GM21526 (cell line): ENCODE data around the gene MSRB1.
"Not testable (repeated sequence)": the region's sequence is repeated elsewhere in the genome, so short reads cannot be mapped to it uniquely, and the experiment has no call there.

ENCODE experiments used
- ATAC-seq: cut with Tn5 transposase; IDR thresholded peaks from one replicate; pipeline ENCODE4 v1.9.1; 2021; ENCODE audit warnings: moderate library complexity; ENCODE audit not compliant: unreplicated experiment, low FRiP score

MSRB1 gene

DNA sequence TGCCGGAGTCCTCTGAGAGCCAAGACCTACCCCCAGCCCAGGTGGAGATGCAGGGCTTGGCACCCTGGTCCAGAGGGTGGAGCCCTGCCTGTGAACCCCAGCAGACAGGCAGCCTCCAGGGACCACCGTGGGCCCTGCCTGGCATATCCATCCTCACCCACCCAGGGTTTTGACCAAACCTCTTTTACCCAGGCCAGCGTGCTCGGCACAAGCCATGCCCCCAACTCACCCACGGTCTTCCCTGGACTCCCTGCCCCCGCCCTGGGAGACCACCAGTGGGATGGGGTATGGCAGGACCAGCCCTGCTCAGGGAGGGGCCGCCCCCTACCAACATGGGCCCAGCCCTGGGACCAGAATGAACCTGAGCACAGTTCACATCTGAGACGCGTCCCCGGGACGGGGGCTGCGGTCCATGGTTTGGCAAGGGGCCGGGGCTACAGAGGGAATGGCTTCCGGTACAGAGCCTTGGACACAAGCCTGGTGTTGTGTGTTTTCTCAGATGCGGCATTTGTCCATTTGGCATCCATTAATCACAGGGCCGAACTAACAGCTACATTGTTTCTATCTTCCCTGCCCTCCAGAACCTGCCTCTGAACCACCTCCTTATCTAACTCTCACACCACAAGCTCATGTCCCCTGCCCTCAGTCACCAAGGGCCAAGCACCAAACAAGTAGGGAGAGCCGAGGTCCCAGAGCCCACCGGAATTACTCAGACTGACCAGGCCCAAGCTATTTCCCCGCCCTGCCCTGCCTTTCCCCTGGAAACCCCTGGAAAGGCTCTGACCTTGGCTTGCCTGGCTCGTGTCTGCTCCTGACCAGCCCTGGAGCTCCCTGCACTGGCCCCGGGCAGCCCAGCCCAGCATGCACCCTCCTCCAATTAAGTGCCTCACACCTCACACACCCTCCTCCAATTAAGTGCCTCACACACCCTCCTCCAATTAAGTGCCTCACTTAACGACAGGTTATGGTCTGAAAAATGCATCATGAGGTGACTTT lies 38.9 kb downstream of the MSRB1 start:
- ATAC-seq, result no peak

DNA sequence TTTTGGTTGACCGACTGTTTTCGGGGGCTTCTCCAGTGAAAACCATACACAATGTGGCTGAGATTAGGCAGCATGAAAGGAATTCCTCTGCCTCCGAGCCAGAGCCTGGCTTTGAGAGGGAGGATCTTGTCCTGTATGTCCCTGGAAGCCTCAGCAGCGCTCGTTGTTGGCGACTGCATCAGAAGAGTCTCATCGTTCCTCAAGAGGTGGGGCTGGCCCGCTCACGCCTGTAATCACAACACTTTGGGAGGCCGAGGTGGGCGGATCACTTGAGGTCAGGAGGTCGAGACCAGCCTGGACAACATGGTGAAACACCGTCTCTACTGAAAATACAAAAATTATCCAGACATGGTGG lies 39.8 kb downstream of the MSRB1 start:
- no peak for ATAC-seq

- no peak for ATAC-seq
Measured at GRCh38 chr16:1902547-1903219, 40.3 kb downstream of the MSRB1 start.

GRCh38 chr16:1900452-1900774 lies 42.6 kb downstream of the MSRB1 start:
- ATAC-seq, result no peak

DNA sequence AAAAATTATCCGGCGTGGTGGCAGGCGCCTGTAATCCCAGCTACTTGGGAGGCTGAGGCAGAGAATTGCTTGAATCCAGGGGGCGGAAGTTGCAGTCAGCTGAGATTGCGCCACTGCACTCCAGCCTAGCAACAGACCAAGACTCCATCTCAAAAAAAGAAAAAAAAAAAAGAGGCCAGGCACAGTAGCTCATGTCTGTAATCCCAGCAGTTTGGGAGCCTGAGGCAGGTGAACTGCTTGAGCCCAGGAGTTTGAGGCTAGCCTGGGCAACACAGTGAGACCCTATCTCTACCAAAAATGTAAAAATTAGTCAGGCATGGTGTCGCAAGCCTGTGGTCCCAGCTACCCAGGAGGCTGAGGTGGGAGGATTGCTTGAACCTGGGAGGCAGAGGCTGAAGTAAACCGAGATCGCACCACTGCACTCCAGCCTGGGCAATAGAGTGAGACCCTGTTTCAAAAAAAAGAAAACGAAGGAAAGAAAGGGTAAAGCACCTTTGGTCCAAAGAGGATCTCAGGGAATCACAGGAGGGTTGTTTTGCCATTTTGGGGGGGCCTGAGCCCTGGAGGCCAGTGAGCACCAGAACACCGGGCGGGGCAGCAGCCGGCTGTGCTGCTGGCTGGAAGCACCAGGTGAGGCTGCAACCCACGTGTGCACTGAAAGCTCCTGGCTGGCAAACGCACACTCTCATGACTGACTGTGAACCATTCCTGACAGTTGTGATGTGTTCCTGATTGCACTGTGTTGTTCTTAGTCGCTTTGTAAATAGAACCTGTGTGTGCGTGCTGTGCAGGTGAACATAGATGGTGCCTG lies 43.2 kb downstream of the MSRB1 start:
- ATAC-seq, result no peak

DNA sequence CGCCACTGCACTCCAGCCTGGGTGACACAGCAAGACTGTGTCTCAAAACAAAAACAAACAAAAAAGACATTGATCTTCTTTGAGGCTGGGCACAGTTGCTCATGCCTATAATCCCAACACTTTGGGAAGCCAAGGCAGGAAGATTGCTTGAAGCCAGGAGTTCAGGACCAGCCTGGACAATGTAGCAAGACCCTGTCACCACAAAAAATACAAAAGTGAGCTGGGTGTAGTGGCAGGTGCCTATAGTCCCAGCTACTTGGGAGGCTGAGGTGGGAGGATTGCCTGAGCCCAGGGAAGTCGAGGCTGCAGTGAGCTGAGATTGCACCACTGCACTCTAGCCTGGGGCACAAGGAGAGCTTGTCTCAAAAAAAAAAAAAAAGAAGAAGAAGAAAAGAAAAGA lies 45.3 kb downstream of the MSRB1 start:
- not testable (repeated sequence) for ATAC-seq

GRCh38 chr16:1895949-1896675 lies 46.9 kb downstream of the MSRB1 start:
- no peak for ATAC-seq

DNA sequence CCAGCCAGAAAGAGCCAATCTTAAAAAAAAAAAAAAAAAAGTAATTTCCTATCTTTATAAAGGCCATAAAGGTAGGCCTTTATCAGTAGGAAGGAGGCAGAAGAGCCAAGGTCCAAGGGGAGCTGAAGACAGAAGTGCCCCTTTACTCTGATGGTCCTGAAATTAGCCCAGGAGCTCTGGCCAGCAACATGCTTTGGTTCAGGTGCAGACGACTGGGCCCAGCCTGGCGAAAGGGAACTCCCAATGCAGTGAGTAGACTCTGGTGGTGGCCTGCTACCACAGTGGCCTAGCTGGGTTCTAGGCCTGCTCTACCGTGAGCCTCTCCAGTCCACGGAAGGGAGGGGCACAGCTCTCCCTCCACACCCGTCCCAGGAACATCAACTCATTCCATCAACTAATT lies 47.9 kb downstream of the MSRB1 start:
- ATAC-seq, result no peak

- no peak for ATAC-seq
Measured at GRCh38 chr16:1890708-1891050, 52.3 kb downstream of the MSRB1 start.

DNA sequence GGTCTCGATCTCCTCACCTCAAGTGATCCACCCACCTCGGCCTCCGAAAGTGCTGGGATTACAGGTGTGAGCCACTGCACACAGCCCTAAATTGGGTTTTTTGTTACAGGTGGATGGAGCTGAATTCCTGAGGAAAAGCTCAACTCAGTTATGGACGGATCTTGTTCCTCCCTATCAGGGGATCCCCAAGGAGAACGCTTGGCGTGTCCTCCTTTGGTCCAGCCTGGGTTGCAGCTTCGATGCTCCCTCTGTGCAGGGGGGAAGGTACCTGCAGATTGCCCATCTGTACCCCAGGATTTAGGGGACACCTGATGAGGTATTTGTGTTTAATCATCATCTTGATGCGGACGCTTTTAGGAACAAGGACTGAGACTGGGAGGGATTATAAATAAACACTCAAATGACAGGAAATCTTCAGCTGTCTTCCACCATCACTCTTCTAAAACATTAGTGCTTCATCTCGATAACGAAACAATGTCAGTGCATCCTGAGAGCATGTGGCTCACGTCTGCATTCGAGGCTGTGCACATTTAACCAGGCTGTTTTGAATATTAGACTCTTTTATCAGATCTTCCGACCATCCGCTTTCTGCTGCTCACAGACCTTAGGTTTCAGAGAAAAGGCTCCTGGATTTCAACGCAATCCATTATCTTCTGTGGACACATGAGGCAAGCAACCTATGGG lies 52.8 kb downstream of the MSRB1 start:
- ATAC-seq, result no peak
